NCI-H1694 treated with DMSO at 0.1 percent for 48 hours (cell line): Measurements from ENCODE around the gene TXNRD1.
"Not testable (repeated sequence)": the region's sequence is repeated elsewhere in the genome, so short reads cannot be mapped to it uniquely, and the experiment has no call there.

Experiments used
- DNase-seq: peaks from one replicate; lab custom pipeline; 2025; lab: John Stamatoyannopoulos, UW

The TXNRD1 gene

GRCh38 chr12:104215638-104216297, at the start of gene TXNRD1:
TXNRD1 (plus strand) TSS chr12:104215779; CDS start chr12:104215803, 24 bp downstream.
- no peak for DNase-seq

GRCh38 chr12:104165801-104166200, 49.8 kb upstream of the TXNRD1 start:
- DNase-seq, result no peak

- no peak for DNase-seq
Observed at GRCh38 chr12:104166465-104166864, 49.1 kb upstream of the TXNRD1 start.

GRCh38 chr12:104167519-104168458, 47.8 kb upstream of the TXNRD1 start:
- no peak for DNase-seq

GRCh38 chr12:104168596-104168995, 47.0 kb upstream of the TXNRD1 start:
- no peak for DNase-seq

- DNase-seq, result no peak
Observed at GRCh38 chr12:104171785-104172569, 43.6 kb upstream of the TXNRD1 start.

- DNase-seq, result no peak
Observed at GRCh38 chr12:104172570-104172947, 43.0 kb upstream of the TXNRD1 start.

GRCh38 chr12:104173804-104174203, 41.8 kb upstream of the TXNRD1 start:
- not testable (repeated sequence) for DNase-seq

- DNase-seq, result no peak
Observed at GRCh38 chr12:104175726-104176247, 39.8 kb upstream of the TXNRD1 start.

GRCh38 chr12:104177336-104177662, 38.3 kb upstream of the TXNRD1 start:
- DNase-seq, result no peak

GRCh38 chr12:104177663-104178501, 37.7 kb upstream of the TXNRD1 start:
- no peak for DNase-seq

GRCh38 chr12:104180374-104180773, 35.2 kb upstream of the TXNRD1 start:
- no peak for DNase-seq

- DNase-seq, result no peak
Observed at GRCh38 chr12:104181313-104181712, 34.3 kb upstream of the TXNRD1 start.

GRCh38 chr12:104182144-104182543, 33.4 kb upstream of the TXNRD1 start:
- DNase-seq, result no peak

GRCh38 chr12:104182621-104183378, 32.8 kb upstream of the TXNRD1 start:
- DNase-seq, result no peak

GRCh38 chr12:104183443-104183842, 32.1 kb upstream of the TXNRD1 start:
- DNase-seq, result no peak

GRCh38 chr12:104187446-104188155, 28.0 kb upstream of the TXNRD1 start:
- DNase-seq, result no peak

GRCh38 chr12:104188534-104188933, 27.0 kb upstream of the TXNRD1 start:
- DNase-seq, result no peak

- DNase-seq, result no peak
Observed at GRCh38 chr12:104189915-104190555, 25.5 kb upstream of the TXNRD1 start.
